ENCODE measurements around the gene IFNA7.
"Not testable (repeated sequence)": the region's sequence is repeated elsewhere in the genome, so short reads cannot be mapped to it uniquely, and the experiment has no call there.

The IFNA7 gene

DNA sequence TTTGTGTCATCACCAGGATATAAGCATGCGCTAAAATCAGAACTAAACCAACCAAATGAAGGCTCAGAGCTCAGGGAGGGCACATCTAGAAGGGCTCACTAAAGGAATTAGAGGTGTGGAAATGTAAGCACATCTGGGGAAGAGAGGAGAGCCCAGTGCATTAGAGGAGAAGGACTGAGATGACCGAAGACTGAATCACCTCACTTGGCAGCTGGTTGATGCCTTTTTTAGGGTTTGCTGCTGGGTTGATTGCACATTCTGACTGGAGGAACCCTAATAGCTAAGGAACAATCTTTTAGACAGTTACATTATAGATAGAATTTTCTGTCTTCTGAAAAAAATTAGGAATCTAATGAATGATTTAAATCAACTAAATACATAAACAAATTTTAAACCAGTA is 27.3 kb downstream of the IFNA7 start:
- no peak for DNase-seq

DNA sequence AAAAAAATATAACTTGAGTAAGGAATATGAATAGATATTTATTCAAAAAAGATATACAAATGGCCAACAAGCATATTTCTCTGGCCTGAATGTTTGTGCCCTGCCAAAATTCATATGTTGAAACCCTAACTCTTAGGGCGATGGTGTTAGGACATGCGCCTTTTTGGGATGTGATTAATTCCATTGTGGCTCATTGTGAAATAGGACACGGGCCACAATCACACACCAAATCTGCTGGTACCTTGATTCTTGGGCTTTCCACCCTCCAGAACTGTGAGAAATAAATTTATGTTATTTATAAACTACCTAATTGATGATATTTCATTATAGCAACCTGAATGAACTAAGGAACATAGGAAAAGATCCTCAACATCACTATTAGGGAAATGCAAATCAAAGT is 29.8 kb downstream of the IFNA7 start:
- DNase-seq, result no peak

DNA sequence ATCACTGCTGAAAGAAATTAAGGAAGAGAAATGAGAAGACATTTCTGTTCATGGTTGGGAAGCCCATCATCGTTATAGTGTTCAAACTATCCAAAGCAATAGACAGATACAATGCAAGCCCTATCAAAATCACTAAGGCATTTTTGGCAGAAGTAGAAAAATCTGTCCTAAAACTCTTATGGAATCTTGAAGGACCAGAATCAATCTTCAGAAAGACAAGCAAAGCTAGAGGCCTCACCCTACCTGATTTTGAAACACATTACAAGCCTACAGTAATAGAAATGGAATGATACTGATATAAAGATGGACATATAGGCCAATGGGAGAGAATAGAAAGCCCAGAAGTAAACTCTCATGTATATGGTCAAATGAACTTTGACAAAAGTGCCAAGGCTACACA is 30.7 kb downstream of the IFNA7 start:
- no peak for DNase-seq

DNA sequence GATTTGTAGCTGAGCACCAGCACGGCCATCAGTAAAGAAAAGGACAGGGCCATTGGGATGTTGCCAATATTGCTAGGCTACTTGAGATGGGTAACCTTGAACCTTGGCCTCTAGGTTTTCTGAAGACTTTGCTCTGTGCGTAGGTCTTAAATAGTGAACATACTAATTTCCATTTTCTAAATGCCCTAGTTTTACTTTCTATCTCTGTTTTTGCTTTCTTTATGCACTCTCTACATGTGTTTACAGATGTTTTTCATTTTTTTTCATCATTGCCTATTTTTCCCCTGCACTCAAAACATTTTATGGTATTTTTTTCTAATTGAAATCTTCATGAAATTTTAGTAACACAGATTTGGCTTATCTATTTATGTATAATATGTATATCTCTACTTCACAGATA is 35.4 kb downstream of the IFNA7 start, which contains the start of gene IFNA21:
IFNA21 (minus strand) TSS at position 101 of the 400 bp plus-strand sequence; CDS start at position 53, 48 bp downstream.
- not testable (repeated sequence) for DNase-seq

DNA sequence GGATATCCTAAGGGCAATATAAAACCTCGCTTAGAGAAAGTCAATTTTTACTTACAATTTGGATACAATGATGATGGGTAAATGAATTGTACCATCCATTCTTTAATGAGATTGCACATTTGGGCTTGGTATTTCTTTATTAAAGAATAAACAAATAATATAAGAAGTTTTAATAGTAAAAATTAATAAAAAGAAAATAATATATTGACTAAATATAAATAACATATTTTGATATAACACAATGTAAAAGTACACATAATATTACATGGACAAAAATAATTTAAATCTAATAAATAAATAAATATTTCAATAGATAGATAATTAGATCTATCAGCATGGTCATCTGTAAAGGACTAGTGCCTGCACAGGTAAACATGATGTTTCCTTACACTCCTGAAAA is 36.5 kb downstream of the IFNA7 start:
- no peak for DNase-seq

DNA sequence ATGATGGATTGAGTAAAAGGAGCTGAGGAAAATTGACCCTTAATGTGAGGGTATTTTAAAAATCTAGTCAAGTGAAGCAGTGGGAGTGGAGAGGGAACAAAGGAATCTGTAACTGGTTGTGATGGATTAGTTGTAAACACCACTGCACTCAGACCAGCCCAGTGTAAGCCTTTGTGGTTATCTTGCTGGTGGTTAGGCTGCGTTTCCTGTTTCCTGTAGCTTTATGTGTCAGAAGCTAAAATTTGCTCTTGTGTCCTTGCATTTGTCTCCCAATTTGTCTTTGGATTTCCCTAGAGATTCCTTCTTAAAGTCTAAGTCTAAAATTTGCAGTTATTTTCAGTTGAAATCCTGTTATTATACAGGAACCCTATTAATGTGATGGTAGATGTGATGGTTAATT is 41.8 kb downstream of the IFNA7 start:
- no peak for DNase-seq

DNA sequence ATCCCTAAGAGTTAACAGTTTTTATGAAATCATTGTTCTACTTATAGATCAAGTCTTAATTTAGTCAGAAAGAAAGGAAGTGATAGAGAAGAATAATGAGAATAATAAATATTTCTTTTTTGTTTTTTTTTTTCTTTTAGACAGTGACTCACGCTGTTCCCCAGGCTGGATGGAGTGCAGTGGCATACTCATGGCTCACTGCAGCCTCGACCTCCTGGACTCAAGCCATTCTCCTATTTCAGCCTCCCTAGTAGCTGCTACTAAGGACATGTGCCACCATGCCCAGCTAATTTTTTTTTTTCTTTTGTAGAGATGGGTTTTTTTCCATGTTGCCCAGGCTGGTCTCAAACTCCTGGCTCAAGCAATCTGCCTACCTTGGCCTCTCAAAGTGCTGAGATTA is 46.5 kb downstream of the IFNA7 start:
- DNase-seq, result no peak

DNA sequence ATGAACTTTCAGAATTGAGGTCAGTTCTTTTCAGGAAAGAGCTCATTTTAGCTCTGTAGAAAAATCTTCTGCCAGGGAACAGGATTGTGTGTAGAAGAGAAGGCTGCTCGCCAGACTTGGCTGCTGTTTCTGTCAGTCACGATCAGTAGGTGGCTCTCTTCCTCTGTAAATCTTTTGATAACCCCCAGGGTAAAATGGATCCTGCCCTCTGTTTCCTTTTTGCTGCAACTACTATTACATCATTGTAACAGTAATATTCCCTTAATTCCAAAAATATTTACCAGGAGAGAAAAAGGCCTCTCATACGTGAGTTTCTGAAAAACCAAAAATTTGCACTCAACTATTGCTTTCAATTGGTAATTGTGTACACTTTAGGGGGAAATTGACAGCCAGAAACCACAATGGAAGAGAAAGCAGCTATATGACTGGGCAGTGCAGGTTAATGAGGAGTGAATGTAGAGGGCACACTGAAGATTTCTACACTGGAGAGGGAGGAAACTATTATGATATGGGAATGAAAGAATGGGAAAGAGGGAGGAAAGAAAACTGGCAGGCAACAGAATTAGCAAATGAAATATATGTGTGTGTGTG is 47.9 kb downstream of the IFNA7 start:
- DNase-seq, result peak; percentile 10

DNA sequence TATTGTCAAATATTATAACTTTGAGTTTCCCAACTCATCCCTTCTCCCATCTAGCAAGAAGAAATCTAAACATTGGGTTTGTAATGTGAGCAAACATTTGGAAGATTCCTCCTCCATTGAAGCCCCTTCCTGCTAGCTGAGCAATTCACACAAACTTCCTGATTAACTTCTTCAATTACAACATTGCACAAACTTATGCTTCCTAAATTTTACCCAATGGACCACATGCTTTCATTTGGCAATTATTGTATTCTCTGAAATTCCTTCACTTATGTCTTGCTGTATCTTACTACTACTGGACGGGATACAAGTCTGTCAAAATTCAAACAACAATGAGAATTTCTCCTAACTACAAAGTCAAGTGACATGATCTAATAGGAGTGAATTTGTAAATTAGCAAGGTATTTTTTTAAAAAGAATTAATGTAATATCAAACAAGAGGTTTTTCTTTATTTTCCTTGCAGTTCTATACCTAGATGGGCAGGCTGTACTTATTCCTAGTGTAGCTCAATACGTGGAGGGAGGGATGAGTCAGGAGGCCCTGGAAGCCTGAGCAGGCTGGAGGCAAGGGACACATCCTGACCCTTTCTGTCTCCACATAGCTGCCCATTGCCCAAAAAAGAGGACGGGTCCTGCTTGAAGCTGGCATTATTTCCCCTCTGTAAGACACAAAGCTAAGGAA is 48.5 kb downstream of the IFNA7 start:
- no peak for DNase-seq
